NCI-H345 (cell line): ENCODE results near the gene FLCN.
"Not testable (repeated sequence)": the region's sequence is repeated elsewhere in the genome, so short reads cannot be mapped to it uniquely, and the experiment has no call there.

Source experiments
- DNase-seq: peaks from one replicate; lab custom pipeline; 2025; lab: John Stamatoyannopoulos, UW

The FLCN gene, protein sequence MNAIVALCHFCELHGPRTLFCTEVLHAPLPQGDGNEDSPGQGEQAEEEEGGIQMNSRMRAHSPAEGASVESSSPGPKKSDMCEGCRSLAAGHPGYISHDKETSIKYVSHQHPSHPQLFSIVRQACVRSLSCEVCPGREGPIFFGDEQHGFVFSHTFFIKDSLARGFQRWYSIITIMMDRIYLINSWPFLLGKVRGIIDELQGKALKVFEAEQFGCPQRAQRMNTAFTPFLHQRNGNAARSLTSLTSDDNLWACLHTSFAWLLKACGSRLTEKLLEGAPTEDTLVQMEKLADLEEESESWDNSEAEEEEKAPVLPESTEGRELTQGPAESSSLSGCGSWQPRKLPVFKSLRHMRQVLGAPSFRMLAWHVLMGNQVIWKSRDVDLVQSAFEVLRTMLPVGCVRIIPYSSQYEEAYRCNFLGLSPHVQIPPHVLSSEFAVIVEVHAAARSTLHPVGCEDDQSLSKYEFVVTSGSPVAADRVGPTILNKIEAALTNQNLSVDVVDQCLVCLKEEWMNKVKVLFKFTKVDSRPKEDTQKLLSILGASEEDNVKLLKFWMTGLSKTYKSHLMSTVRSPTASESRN

DNA sequence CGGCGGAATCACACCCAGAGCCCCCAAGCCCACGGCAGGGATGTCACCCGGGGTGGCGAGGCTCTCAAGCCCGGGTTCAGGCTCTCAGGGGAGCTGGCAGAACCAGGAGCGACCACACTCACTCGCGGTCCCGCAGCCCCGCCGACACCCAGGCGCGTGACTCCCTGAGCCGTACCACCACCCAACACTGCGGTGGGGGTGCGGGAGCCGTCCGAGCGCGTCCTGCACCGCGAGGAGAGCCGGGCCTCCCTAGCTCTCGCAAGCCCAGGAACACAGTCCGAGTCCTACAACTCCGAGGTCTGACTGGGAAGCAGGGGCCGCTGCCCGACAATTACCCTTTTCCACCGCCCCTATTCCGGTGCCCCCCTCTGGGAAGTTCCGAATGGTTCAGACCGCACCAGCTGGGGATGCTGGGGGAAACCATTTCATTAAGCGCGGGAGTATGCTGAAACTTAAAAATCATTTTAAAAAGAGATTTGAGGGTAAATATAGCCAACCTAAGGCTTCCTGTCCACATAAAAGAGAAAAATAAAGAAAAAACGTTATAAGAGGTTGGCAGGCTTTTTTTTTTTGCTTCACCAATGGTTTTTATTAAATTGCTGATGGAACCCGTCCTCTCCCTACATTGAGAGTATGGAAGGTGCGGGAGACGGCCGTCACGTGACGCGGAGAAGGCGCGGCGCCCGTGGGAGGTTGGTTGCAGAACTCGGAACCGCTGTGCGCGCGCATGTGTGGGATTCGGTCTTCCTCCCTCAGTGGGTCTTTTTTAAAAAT, at the start of gene FLCN:
FLCN (minus strand) TSS at position 143 of the 774 bp plus-strand sequence. CDS start 9,031 bp downstream, outside the sequence.
- peak; percentile 80 for DNase-seq

DNA sequence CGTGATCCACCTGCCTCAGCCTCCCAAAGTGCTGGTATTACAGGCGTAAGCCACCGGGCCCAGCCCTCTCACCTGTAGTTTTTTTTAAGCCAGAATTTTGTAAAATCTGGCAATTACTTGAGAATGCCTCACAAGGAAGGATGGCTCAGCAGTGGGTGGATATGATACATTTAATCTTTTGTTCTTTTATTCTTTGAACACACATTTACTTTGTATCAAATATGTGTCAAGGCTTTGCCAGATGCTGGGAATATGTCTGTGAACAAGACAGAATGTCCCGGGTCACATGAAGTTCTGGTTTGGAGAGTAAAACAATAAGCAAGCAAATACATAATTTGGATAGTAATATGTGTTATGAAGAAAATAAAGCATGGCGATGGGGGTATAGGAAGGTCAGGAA, 49.0 kb upstream of the FLCN start:
- no peak for DNase-seq

DNA sequence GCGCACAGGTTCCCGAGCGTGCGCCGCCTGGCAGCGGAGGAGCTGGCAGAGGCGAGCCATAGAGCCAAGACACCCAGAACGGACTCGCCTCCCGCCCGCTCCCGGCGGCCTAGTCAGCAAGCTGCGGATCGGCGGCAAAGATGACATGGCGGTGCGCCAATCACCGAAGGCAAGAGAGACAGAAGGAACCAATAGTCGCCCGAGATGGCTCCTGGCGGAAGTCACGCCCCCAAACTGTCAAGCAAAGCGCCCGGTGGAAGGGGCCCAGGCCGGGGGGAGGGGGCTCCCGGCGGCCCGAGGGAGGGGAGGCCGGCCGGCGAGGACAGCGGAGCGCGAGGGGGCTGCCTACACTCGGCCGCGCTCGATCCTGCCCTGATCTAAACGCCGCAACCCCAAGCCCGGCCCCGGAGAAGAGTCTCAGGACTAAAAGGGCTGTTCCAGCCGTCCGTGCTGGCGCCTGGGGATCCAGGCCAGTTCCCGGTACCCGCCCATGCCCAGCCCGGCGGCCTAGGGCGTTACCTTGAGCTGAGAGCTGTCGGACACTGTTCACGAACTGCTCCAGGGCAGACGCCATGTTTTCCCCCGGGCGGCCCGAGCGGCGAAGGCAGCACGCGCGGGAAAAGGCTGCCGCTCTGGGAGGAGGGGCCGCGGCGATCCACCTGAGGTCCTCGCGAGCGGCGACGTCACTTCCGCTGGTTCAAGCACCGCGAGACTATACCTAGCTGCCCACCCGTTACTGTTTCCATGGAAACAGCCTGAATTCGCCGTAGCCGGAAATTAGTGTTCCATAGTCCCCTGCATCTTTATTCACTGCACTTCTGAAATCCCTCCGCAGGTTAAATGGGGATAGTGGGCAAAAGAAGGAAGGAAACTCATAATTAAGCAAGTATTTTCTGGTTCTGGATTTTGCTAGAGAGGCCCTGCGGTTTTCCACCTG, 43.9 kb upstream of the FLCN start, which contains the start of gene COPS3:
COPS3 (minus strand) TSS at position 634 of the 937 bp plus-strand sequence; CDS start at position 574, 60 bp downstream.
- peak; percentile 94 for DNase-seq

DNA sequence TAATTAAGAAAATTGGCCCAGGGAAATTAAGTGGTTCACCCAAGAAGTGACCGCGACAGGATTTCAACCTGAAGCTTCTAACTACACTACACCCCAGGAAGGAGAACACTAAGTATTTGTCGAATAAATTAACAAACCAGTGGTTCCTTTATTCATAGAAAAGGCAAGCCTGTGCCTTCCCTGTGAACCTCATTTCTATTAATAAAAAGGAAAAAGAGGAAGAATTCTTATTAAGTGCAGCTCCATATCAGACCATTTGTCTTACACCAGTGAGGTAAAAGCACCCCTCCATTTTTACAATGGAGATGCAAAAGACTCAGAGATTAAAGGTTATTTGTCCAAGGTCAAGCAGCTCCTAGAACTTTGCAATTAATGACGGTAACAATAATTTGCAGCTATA, 42.3 kb upstream of the FLCN start:
- DNase-seq, result no peak

DNA sequence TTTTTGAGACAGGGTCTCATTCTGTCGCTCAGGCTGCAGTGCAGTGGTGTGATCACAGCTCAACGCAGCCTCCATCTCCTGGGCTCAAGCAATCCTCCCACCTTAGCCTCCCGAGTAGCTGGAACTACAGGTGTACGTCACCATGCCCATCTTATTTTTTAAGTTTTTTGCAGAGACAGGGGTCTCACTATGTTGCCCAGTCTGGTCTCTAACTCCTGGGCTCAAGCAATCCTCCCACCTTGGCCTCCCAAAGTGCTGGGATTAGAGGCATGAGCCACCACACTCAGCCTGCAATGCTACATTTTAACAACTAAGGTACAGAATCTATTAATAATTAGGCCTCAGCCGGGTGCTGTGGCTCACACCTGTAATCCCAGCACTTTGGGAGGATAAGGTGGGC, 40.5 kb upstream of the FLCN start:
- DNase-seq, result not testable (repeated sequence)

DNA sequence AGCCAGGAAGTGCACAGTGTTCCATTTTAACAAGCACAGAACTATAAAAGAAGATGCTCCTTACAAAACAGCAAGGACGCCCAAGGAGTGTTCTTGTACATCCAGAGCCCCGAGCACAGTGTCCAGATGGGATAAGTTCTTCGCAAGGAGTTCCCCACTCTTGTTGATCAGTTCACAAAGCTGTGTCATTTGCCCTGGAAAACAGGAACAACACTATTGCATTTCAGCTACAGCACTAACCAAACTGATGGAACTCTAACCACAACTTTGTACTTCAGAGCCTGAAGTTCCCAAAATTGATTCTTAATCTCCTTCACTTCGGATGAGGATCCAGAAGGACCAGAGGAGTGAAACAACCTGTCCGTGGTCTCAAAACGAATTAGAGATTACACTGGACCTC, 39.0 kb upstream of the FLCN start:
- DNase-seq, result no peak

DNA sequence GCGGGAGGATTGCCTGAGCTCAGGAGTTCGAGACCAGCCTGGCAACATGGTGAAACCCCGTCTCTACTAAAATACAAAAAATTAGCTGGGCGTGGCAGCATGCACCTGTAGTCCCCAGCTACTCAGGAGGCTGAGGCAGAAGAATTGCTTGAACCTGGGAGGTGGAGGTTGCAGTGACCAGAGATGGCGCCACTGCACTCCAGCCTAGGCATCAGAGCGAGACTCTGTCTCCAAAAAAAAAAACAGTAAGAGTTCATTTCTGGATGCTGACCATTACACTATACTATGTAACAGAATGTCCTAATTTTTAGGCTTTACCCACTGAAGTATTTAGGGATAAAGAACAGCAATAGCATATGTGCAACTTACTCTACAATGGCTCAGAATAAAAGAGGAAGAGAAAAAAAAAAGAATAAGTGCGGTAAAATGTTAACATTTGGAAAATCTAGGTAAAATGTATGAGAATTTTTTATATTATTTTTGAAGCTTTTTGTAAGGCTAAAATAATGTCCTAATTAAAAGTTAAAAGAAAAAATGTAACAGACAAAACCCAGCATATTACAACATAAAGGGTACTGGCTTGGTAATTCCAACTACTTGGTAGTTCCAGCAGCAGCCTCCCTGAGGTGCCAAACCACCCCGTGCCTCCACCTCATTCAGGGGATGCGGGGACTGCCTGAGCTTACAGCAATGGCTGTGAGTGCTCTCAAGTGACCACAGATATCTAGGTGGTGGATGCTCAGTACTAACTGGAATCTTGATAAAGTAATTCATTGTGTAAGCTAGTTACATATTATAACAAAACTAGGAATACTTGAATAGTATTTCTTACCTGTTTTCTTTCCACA, 33.2 kb upstream of the FLCN start:
- DNase-seq, result no peak

DNA sequence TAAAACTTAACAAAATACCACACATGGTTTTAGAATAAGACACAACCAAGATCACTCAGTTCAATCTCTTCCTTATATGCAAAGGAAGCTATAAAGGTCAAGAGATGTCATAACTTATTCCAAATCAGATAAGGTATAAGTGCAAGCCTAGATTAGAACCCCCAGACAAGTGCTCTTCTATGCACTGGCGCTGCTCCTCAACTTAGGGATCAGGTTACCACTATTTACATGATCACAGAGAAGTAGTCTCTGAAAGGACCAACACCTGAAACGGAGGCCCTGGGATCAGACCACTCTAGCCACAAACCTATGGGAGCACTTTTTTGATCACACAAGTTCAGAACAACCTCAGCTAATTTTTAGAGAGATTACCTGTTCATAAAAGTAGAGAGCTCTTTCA, 27.5 kb upstream of the FLCN start:
- DNase-seq, result no peak

DNA sequence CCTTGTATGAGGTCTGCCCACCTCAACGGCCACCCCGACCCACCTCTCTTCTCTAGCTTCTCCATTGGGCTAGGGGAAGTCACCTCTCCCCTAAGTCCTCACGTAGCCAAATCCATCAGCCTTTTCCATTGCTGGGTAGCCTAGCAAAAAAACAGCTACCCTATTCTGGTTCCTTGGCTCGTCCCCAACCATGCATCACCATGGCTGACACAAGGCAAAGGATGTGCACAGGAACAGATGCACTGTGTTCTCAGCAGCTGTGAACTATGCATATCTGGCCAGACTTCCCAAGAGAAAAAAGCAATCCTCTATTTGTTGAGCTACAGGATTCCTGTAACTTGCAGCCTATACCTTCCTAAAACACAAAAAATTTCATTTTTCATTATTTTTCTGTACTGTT, 22.0 kb upstream of the FLCN start:
- DNase-seq, result no peak

DNA sequence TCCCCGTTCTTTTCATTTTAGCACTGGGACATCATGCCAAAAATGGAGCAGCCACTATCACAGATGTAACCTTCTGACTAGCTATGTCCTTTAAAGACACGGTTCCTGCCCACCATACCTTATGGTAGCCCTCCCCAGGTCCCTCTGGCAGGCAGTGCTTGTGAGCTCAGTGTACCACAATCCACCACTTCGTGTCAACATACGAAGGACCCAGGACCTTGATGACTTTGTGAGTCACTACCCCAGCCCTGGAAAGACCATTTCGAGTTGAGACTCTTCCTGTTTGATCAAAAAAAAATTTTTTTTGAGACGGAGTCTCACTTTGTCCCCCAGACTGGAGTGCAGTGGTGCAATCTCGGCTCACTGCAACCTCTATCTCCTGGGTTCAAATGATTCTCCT, 21.0 kb upstream of the FLCN start:
- DNase-seq, result no peak

DNA sequence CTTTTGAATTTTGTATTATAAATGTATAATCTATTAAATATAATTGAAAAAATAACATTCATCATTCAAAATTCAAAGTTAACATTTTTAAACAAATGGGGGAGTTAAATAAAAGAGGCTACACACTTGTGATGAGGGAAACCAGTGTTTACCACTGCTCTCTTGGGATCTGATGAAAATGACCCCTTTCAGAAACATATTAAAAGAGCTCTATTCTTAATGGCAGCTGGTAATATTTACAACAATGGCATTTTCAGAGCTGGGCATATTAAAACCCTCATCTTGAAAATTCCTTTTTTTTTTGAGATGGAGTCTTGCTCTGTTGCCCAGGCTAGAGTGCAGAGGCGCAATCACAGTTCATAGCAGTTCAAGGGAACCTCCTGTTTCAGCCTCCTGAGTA, 19.3 kb upstream of the FLCN start:
- no peak for DNase-seq

DNA sequence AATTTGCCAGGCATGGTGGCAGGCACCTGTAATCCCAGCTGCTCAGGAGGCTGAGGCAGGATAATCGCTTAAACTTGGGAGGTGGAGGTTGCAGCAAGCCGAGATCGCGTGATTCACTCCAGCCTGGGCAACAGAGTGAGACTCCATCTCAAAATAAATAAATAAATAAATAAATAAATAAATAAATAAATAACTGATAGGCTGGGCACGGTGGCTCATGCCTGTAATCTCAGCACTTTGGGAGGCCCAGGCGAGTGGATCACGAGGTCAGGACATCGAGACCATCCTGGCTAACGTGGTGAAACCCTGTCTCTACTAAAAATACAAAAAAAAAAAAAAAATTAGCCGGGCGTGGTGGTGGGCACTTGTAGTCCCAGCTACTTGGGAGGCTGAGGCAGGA, 18.7 kb upstream of the FLCN start:
- DNase-seq, result not testable (repeated sequence)

DNA sequence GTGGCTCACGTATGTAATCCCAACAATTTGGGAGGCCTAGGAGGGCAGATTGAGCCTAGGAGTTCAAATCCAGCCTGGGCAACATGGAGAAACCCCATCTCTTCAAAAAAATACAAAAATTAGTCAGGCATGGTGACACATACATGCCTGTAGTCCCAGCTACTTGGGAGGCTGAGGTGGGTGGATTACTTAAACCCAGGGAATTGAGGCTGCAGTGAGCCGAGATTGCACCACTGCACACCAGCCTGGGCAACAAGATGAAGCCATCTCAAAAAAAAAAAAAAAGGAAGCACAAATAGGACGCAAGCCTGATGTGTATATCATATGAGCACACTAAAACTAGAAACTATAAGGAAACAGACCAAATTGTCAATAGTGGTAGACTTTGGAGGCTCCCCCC, 17.1 kb upstream of the FLCN start:
- DNase-seq, result no peak

DNA sequence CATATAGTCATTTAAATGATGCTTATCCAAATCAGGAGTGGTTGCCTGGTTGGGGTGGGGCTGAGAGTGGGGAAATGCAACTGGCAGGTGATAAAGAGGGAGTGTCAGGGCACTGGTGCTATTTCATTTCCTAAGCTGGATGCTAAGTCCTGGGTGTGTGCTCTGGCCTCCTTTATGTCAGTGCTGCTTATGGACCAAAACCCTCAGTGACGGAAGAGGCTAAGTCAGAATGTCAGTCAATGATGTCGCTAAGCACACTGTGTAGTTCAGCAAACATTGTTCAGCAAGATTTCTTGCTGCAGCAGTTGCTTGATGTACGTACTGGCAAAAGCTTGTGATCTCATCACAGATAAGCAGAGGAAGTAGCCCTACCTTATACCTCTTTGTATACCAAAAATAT, 16.4 kb upstream of the FLCN start:
- DNase-seq, result no peak

DNA sequence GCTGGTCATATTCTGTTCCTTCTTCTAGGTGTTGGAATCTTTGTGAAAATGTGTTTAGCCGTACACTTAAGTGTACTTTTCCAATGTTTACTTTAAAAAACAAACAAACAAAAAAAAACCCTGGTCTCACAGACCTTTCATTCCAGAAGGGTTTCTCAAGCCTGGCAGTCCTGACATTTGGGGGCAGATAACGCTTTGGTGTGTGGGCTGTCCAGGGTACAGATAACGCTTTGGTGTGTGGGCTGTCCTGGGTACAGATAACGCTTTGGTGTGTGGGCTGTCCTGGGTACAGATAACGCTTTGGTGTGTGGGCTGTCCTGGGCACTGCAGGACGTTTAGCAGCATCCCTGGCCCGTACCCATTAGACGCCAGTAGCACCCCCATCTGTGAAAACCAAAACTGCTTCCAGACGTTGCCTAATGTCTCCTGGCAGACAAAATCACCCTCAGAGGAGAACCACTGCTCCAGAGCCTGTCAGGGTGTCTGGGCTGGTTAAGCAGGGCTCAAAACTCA, 15.2 kb upstream of the FLCN start:
- no peak for DNase-seq

DNA sequence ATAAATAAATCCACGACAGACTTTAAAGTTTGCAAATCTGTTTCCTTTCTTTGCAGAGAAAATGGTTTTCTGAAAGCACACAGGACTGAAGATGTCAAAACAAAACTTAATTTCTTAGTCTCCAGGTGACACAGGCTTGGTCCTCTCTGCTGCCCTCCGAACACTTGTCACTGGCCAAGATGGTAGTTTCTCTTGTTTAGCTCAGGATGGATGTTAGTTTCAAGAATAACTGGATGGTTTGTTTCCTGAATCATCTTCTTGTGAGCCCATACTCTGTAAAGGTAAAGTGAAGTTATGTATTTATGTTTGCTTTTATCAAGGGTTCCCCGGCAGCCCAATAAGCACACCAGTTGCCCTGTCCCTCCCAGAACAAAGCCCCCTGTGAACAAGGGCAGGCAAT, 9.9 kb upstream of the FLCN start:
- no peak for DNase-seq

DNA sequence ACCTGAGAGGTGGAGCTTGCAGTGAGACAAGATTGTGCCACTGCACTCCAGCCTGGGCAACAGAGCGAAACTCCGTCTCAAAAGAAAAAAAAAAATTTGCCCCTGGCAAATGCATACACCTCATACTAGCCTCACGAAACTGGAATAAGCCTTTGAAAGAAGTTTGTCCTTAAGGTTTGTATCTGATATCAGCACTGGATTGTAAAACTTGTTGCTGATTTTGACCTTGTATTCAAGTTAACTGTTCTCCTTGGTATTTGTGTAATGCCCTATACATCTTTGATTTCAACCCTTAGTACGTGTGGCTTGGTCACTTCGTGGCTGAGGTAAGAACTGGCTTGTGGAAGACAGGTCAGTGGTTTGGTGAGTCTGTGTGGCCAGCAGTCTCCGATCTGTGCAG, 6.2 kb upstream of the FLCN start:
- DNase-seq, result no peak

DNA sequence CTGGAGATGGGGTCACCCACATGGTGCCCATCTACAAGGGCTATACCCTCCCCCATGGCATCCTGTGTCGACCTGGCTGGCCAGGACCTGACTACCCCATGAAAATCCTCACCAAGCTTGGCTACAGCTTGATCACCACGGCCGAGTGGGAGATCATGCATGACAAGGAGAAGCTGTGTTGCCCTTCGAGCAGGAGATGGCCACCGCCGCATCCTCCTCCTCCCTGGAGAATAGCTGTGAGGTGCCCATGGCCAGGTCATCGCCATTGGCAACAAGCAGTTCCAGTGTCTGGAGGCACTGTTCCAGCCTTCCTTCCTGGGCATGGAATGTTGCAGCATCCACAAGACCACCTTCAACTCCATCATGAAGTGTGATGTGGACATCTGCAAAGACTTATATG, 5.3 kb upstream of the FLCN start:
- DNase-seq, result no peak

DNA sequence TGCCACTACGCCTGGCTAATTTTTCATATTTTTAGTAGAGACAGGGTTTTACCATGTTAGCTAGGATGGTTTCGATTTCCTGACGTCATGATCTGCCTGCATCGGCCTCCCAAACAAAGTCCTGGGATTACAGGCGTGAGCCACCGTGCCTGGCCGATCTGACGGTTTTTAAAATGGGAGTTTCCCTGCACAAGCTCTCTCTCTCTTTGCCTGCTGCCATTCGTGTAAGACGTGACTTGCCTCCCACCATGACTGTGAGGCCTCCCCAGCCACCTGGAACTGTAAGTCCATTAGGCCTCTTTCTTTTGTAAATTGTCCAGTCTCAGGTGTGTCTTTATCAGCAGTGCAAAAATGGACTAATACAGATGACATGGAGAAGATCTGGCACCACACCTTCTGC, 4.7 kb upstream of the FLCN start:
- DNase-seq, result no peak

DNA sequence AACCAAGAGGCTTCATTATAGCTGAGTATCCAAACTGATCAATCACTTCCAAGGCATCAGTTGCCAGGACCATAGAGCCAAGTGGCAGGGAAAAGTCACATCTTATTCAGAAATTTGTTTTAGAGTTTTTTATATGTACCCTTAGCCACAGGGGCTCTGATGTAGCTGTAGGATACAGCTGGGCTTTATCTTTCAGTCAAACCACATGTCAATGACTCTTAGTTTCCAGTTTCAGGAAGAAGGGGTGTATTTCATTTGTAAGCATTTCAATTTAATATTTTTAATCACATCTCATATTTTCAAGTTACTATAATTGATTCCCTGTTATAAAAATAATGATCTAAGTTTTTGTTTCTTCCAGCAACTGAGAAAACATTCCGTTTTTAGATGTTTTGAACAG, 2.9 kb upstream of the FLCN start:
- DNase-seq, result no peak
